A549 (cell line): ENCODE measurements around the gene ADH1C.

Experiments used
- BHLHE40 ChIP-seq: IDR thresholded peaks from 2 replicates; pipeline ENCODE4 v1.6.1; 2012; ENCODE audit warnings: low read depth, low read length, inconsistent platforms
- EP300 ChIP-seq, 2 experiments: fragments of >200 bp; sonication (Bioruptor Twin); formaldehyde crosslinking; IDR thresholded peaks; 2 replicates in 1 of 2; 3 replicates in 1 of 2; pipeline ENCODE4 v1.6.1; 2016 to 2017
- ESRRA ChIP-seq: fragments of 150-350 bp; IDR thresholded peaks from 2 replicates; pipeline ENCODE4 v1.6.1; 2014; ENCODE audit warnings: mild to moderate bottlenecking, low read length, borderline replicate concordance
- HOXA7 ChIP-seq: fragments of 250-450 bp; sonication (Bioruptor Pico); IDR thresholded peaks from 2 replicates; pipeline ENCODE4 v1.5.0; 2020; ENCODE audit warnings: mild to moderate bottlenecking, moderate library complexity
- MAFK ChIP-seq: fragments of 450-650 bp; IDR thresholded peaks from 2 replicates; pipeline ENCODE4 v1.6.1; 2014; ENCODE audit not compliant: partially characterized antibody
- POLR2A ChIP-seq: IDR thresholded peaks from 2 replicates; pipeline ENCODE4 v1.6.1; 2012; ENCODE audit warnings: mild to moderate bottlenecking, low read length
- RAD21 ChIP-seq, 2 experiments: fragments of >200 bp in 1 of 2; sonication (Bioruptor Twin) in 1 of 2; formaldehyde crosslinking in 1 of 2; IDR thresholded peaks in 1 of 2; conservative IDR thresholded peaks in 1 of 2; 2 replicates in 1 of 2; 3 replicates in 1 of 2; pipeline ENCODE4 v1.6.1; 2012 to 2018; ENCODE audit warnings: inconsistent platforms in 1 of 2
- RFX5 ChIP-seq: fragments of 450-650 bp; IDR thresholded peaks from 2 replicates; pipeline ENCODE4 v1.7.1; 2014; ENCODE audit warnings: antibody characterized with exemption, mild to moderate bottlenecking, moderate library complexity
- SMC3 ChIP-seq: fragments of >200 bp; sonication (Bioruptor Twin); formaldehyde crosslinking; IDR thresholded peaks from 3 replicates; pipeline ENCODE4 v1.6.1; 2018; ENCODE audit warnings: inconsistent platforms
- SREBF2 ChIP-seq: fragments of 450-650 bp; IDR thresholded peaks from 2 replicates; pipeline ENCODE4 v1.6.1; 2014; ENCODE audit warnings: mild to moderate bottlenecking, moderate library complexity
- TF ChIP-seq, protein P1 (sequence below): fragments of 450-650 bp; IDR thresholded peaks from 2 replicates; pipeline ENCODE4 v1.6.1; 2014; ENCODE audit warnings: antibody characterized with exemption
- TF ChIP-seq, protein P2 (sequence below): fragments of >200 bp; sonication (Bioruptor Twin); formaldehyde crosslinking; IDR thresholded peaks from 3 replicates; pipeline ENCODE4 v1.5.1; 2016
- TF ChIP-seq, protein P3 (sequence below): IDR thresholded peaks from 2 replicates; pipeline ENCODE4 v1.6.1; 2012

DNA sequence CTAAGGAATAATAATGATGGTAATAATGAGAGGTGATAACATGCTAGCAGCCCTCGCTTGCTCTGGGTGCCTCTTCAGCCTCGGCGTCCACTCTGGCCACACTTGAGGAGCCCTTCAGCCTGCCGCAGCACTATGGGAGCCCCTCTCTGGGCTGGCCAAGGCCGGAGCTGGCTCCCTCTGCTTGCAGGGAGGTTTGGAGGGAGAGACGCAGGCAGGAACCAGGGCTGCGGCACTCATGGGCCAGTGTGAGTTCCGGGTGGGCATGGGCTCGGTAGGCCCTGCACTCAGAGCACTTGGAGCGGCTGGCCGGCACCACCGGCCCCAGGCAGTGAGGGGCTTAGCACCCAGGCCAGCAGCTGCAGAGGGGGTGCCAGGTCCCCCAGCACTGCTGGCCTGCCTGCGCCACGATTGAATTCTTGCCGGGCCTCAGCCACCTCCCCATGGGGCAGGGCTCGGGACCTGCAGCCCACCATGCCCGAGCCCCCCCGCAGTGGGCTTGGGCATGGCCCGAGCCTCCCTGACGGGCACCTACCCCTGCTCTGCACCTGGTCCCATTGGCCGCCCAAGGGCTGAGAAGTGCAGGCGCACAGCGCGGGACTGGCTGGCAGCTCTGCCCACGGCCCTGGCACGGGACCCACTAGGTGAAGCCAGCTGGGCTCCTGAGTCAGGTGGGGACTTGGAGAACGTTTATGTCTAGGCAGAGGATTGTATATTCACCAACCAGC, 7.1 kb upstream of the ADH1C start:
- no peak for TF ChIP-seq POLR2A
- no peak for TF ChIP-seq BHLHE40
- no peak for TF ChIP-seq RAD21 (conservative IDR thresholded peaks at IDR 0.05 in 1 of 2, IDR thresholded peaks at IDR 0.05 in 1 of 2)
- TF ChIP-seq, protein P1, sequence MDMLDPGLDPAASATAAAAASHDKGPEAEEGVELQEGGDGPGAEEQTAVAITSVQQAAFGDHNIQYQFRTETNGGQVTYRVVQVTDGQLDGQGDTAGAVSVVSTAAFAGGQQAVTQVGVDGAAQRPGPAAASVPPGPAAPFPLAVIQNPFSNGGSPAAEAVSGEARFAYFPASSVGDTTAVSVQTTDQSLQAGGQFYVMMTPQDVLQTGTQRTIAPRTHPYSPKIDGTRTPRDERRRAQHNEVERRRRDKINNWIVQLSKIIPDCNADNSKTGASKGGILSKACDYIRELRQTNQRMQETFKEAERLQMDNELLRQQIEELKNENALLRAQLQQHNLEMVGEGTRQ: no peak
- TF ChIP-seq, protein P2, sequence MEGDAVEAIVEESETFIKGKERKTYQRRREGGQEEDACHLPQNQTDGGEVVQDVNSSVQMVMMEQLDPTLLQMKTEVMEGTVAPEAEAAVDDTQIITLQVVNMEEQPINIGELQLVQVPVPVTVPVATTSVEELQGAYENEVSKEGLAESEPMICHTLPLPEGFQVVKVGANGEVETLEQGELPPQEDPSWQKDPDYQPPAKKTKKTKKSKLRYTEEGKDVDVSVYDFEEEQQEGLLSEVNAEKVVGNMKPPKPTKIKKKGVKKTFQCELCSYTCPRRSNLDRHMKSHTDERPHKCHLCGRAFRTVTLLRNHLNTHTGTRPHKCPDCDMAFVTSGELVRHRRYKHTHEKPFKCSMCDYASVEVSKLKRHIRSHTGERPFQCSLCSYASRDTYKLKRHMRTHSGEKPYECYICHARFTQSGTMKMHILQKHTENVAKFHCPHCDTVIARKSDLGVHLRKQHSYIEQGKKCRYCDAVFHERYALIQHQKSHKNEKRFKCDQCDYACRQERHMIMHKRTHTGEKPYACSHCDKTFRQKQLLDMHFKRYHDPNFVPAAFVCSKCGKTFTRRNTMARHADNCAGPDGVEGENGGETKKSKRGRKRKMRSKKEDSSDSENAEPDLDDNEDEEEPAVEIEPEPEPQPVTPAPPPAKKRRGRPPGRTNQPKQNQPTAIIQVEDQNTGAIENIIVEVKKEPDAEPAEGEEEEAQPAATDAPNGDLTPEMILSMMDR: no peak
- no peak for TF ChIP-seq RFX5
- TF ChIP-seq EP300 (IDR thresholded peaks at IDR 0.05): no peak
- no peak for TF ChIP-seq HOXA7 (CRISPR knock-in tag)
- TF ChIP-seq SREBF2: no peak
- TF ChIP-seq, protein P3, sequence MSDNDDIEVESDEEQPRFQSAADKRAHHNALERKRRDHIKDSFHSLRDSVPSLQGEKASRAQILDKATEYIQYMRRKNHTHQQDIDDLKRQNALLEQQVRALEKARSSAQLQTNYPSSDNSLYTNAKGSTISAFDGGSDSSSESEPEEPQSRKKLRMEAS: no peak
- TF ChIP-seq MAFK: no peak
- no peak for TF ChIP-seq SMC3
- no peak for TF ChIP-seq ESRRA
